Prostate gland (tissue), 2 donors: Measurements from ENCODE around the gene INPP5J. TPM values are rescaled to one million over a fixed set of nuclear protein-coding genes. Genes with fewer than 3 reads are reported as not detected.

Experiments
- DNase-seq: peaks from one replicate; pipeline ENCODE4 v3.0.0-alpha.2; 2019; ENCODE audit warnings: low spot score
- H3K27ac ChIP-seq, 2 donors: fragments of 200-600 bp; sonication (generic); 2 replicates each; pipeline ENCODE4 v1.5.1; 2017 to 2019
- H3K27me3 ChIP-seq: fragments of 200-600 bp; sonication (generic); replicated peaks from 2 replicates; pipeline ENCODE4 v1.5.1; 2019; ENCODE audit not compliant: insufficient read depth
- H3K36me3 ChIP-seq, 2 donors: fragments of 200-600 bp; sonication (generic); 1 replicate in 1 of 2; 2 replicates in 1 of 2; pipeline versions ENCODE4 v1.5.1 to v1.8.1; 2017 to 2019
- H3K4me1 ChIP-seq: fragments of 200-600 bp; sonication (generic); replicated peaks from 2 replicates; pipeline ENCODE4 v1.5.1; 2019
- H3K4me3 ChIP-seq, 2 donors: fragments of 200-600 bp; sonication (generic); 2 replicates each; pipeline ENCODE4 v1.5.1; 2017 to 2019
- H3K9me3 ChIP-seq: fragments of 200-600 bp; sonication (generic); 2 replicates; pipeline ENCODE4 v1.5.1; 2017
- POLR2A ChIP-seq: fragments of 450-650 bp; IDR thresholded peaks from one replicate; pipeline ENCODE4 v1.6.1; 2016; ENCODE audit warnings: antibody characterized with exemption, mild to moderate bottlenecking
- POLR2AphosphoS5 ChIP-seq: sonication (generic); formaldehyde crosslinking; IDR thresholded peaks from one replicate; pipeline ENCODE4 v1.6.1; 2017; ENCODE audit warnings: antibody characterized with exemption
- WGBS: methylation state at CpG from one replicate; pipeline ENCODE4 v1.1.5; 2018; 5-methylcytosine and 5-hydroxymethylcytosine counted together
- intact Hi-C: fragments of 100-400 bp; cut with DNase I; formaldehyde crosslinking; loops from one replicate; pipeline ENCODE4 v1.14.2; 2022
- total RNA-seq, 2 donors: library from RNA; depleted of rRNA; stranded (reverse); fragments of >200 nt; gene quantifications; one replicate each; pipeline ENCODE4 v1.1.0, GENCODE V29; 2016
- TF ChIP-seq, protein P1 (sequence below), 4 experiments: fragments of 200-600 bp in 2 of 4; fragments of 450-650 bp in 2 of 4; sonication (generic) in 2 of 4; IDR thresholded peaks; 1 replicate in 3 of 4; 2 replicates in 1 of 4; pipeline ENCODE4 v1.5.1; 2016 to 2019; ENCODE audit warnings: antibody characterized with exemption in 4 of 4, mild to moderate bottlenecking in 2 of 4, moderate library complexity in 2 of 4

The INPP5J gene
- total RNA-seq, 2 donors from 2014 or later = 14.4 to 33.3 TPM

DNA sequence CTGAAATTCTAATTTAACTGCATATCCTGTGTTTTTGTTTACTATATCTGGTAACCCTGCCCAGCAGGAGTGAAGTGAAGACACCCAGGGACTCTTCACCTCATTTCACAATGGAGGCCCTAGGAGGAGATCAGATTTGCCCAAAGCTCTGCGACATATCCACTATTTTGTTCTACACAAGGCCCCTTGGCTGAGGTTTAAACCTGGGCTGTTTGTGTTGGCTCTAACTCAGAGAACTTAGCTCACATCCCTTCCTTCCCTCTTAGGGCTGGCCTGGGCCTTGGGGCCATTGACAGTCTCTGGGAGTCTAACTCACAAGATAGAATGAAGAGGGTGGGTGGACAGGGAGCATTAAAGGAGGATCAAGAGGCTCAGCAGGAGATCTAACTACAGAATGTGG is 25.7 kb downstream of the INPP5J start:
- intact Hi-C loops = loop anchor here (2.0 to 10.0 kb wide), 4 partner anchors 41 to 384 kb away; partner anchors contain the start of gene SELENOM
- TF ChIP-seq POLR2AphosphoS5 (no peak), POLR2A (no peak)
- TF ChIP-seq, protein P1, sequence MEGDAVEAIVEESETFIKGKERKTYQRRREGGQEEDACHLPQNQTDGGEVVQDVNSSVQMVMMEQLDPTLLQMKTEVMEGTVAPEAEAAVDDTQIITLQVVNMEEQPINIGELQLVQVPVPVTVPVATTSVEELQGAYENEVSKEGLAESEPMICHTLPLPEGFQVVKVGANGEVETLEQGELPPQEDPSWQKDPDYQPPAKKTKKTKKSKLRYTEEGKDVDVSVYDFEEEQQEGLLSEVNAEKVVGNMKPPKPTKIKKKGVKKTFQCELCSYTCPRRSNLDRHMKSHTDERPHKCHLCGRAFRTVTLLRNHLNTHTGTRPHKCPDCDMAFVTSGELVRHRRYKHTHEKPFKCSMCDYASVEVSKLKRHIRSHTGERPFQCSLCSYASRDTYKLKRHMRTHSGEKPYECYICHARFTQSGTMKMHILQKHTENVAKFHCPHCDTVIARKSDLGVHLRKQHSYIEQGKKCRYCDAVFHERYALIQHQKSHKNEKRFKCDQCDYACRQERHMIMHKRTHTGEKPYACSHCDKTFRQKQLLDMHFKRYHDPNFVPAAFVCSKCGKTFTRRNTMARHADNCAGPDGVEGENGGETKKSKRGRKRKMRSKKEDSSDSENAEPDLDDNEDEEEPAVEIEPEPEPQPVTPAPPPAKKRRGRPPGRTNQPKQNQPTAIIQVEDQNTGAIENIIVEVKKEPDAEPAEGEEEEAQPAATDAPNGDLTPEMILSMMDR (IDR thresholded peaks at IDR 0.05) = no peak
- no peak for DNase-seq
- Histone ChIP-seq H3K27ac (peak overlapping the region; percentile 43 to 54), H3K4me1 (no peaks in the 10 kb centered on the region), H3K4me3 (no peak overlapping the region), H3K36me3 (no peaks in the 10 kb centered on the region), H3K27me3 (no peaks in the 10 kb centered on the region), H3K9me3 (no peaks in the 10 kb centered on the region)
- WGBS = 38% methylated on average over 1 of the region's 1 CpG

DNA sequence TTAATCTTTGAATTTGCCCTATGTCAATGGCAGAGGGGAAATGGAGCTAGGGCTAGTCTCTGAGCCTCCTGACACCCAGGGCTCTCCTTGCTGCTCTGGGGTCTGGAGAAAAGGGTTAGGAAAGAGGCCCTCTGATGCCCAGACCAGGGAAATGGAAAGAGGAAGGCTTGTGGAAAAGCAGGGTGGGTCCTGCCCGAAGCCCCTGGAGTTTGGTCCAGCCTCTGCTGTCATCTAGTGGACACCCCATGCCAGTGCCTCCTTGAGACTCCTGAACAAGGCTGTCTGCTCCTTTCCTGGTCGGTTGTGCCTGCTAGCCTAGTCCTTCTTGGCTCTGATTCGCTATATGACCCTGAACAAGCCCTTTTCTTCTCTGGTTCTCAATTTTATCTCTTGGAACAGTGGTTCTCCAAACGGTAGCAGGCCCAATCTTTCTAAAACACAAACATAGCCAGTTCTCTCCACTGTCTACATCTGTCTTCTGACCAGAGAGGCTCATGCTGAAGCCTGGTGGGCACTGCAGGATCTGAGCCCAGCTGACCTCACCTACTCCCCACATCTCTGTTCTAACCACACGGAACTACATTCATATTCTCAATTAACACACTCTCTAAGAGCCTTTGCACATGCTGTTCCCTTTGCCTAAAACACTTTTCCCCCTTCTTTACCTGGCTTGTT is 26.3 kb downstream of the INPP5J start:
- no peaks in the 10 kb centered on the region for H3K27me3 ChIP-seq
- peak overlapping the region; percentile 43 to 54 for H3K27ac ChIP-seq
- H3K36me3 ChIP-seq = no peaks in the 10 kb centered on the region
- H3K9me3 ChIP-seq = no peaks in the 10 kb centered on the region
- intact Hi-C loops = loop anchor here (2.0 to 10.0 kb wide), 4 partner anchors 42 to 384 kb away; partner anchors contain the start of gene SELENOM
- 22% methylated on average over 5 of the region's 5 CpGs for WGBS
- H3K4me3 ChIP-seq = no peak overlapping the region
- TF ChIP-seq, protein P1 (IDR thresholded peaks at IDR 0.05) = peak; percentile 68 to 96 (median 87)
- TF ChIP-seq POLR2AphosphoS5 = peak; percentile 41
- no peak for TF ChIP-seq POLR2A
- DNase-seq = peak; percentile 78
- H3K4me1 ChIP-seq = no peaks in the 10 kb centered on the region

DNA sequence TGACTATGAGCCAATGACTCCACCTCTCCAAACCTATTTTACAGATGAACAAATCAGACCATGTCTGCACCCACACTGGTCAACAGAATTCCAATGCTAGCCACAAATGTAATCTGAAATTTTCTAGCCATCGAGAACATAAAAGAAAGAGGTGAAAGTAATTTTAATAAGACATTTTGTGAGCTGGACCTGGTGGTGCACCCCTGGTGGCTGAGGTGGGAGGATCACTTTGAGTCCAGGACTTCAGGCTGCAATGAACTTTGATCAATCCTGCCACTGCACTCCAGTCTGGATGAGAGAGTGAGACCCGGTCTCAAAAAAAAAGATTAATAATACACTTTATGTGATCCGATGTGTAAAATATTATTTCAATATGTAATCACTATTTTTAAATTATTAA is 27.8 kb downstream of the INPP5J start:
- H3K4me1 ChIP-seq = no peaks in the 10 kb centered on the region
- H3K27me3 ChIP-seq = no peaks in the 10 kb centered on the region
- no peak overlapping the region for H3K27ac ChIP-seq
- H3K9me3 ChIP-seq = no peaks in the 10 kb centered on the region
- TF ChIP-seq, protein P1 (IDR thresholded peaks at IDR 0.05) = no peak
- TF ChIP-seq POLR2A (no peak), POLR2AphosphoS5 (no peak)
- H3K4me3 ChIP-seq = no peak overlapping the region
- no peaks in the 10 kb centered on the region for H3K36me3 ChIP-seq
- 86% methylated on average over 3 of the region's 3 CpGs for WGBS
- intact Hi-C loops = no loop called here
- no peak for DNase-seq

DNA sequence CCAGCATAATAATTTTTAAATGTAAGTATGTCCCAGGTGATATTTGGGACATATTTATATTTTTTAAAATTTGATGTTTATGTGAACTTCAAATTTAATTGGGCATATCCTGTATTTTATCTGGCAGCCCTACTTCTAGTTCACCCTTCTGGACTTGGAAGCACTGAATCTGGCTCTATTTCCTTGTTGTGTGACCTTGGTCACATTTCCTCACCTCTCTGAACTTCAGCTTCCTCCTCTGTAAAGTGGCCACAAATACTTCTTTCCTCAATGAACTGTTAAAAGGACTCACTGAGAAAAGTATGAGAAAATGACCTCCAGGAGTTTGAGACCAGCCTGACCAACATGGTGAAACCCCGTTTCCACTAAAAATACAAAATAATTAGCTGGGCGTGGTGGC is 29.1 kb downstream of the INPP5J start:
- H3K36me3 ChIP-seq = no peaks in the 10 kb centered on the region
- no peak overlapping the region for H3K27ac ChIP-seq
- intact Hi-C loops = no loop called here
- H3K4me3 ChIP-seq = no peak overlapping the region
- DNase-seq = no peak
- H3K4me1 ChIP-seq = no peaks in the 10 kb centered on the region
- H3K27me3 ChIP-seq = no peaks in the 10 kb centered on the region
- TF ChIP-seq, protein P1 (IDR thresholded peaks at IDR 0.05) = no peak
- TF ChIP-seq POLR2AphosphoS5 = no peak
- no peak for TF ChIP-seq POLR2A
- 95% methylated on average over 2 of the region's 2 CpGs for WGBS
- no peaks in the 10 kb centered on the region for H3K9me3 ChIP-seq

DNA sequence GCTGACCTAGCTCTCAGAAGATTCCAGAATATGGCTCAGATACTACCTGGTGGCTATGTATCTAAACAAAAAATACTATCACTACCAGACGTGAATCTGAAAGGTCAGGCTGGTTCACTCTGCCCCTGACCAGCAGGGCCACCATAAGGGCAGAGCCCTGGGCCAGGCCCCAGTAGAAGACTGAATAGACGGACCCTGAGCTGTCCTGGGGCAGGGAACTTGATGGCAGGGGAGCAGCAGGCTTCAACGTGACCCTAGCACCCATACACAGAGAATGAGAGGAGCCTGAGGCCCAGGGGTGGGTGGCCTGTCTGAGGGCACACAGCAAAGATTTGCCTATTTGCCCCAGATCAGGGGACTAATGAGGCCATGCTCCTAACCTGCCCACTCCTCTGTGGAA is 30.6 kb downstream of the INPP5J start:
- no peak overlapping the region for H3K4me3 ChIP-seq
- 77% methylated on average over 3 of the region's 3 CpGs for WGBS
- H3K27ac ChIP-seq = no peak overlapping the region
- no peaks in the 10 kb centered on the region for H3K27me3 ChIP-seq
- TF ChIP-seq POLR2A (no peak), POLR2AphosphoS5 (no peak)
- TF ChIP-seq, protein P1 (IDR thresholded peaks at IDR 0.05) = no peak
- H3K9me3 ChIP-seq = no peaks in the 10 kb centered on the region
- intact Hi-C loops = no loop called here
- DNase-seq = no peak
- no peaks in the 10 kb centered on the region for H3K36me3 ChIP-seq
- H3K4me1 ChIP-seq = no peaks in the 10 kb centered on the region
